HCT116 (cell line): ENCODE measurements around the gene ANKEF1. TPM values are rescaled to one million over a fixed set of nuclear protein-coding genes. Genes with fewer than 3 reads are reported as not detected.

Experiments used
- ATAC-seq: fragments of 200-7000 bp; cut with Tn5 transposase; 2 replicates; pipeline ENCODE4 v1.9.1; 2020; ENCODE audit warnings: mild to moderate bottlenecking, moderate library complexity
- BruUV-seq: library from RNA; stranded (reverse); fragments of 400-500 nt; replicated peaks from 2 replicates; lab custom pipeline; 2021; lab: Mats Ljungman, UMichigan
- CTCF ChIA-PET: fragments of 300-600 bp; sonication (Branson Sonifier 250); formaldehyde crosslinking; loops from one replicate; lab custom pipeline; 2021; ENCODE audit warnings: antibody characterized with exemption; lab: Charles Lee
- POLR2A ChIA-PET: fragments of 300-600, 350-600 bp; sonication (Branson Sonifier 250); formaldehyde crosslinking; loops from one replicate; lab custom pipeline; 2021; ENCODE audit warnings: antibody characterized with exemption; lab: Charles Lee
- RAD21 ChIA-PET, 2 experiments: fragments of 300-600 bp; sonication (Branson Sonifier 250); formaldehyde crosslinking; loops; one replicate each; lab custom pipeline; 2023; ENCODE audit warnings: low total read pairs in 2 of 2; ENCODE audit not compliant: uncharacterized antibody in 2 of 2, unreplicated experiment in 2 of 2, low non-redundant PET in 1 of 2; lab: Charles Lee
- DNase-seq: peaks from one replicate; pipeline ENCODE4 v3.0.0-alpha.2; 2010; ENCODE audit warnings: low read depth, low spot score
- H2AFZ ChIP-seq: fragments of 200-600 bp; shearing (Covaris generic), sonication (generic); 2 replicates; pipeline ENCODE4 v1.6.1; 2017; ENCODE audit warnings: low read depth, mixed run types, mixed read lengths, antibody characterized with exemption, low read length; ENCODE audit not compliant: poor library complexity, severe bottlenecking
- H3K27ac ChIP-seq: 2 replicates; pipeline ENCODE4 v1.5.1; 2012; ENCODE audit warnings: low read depth, low read length
- H3K27me3 ChIP-seq: fragments of 200-600 bp; sonication (generic); 2 replicates; pipeline ENCODE4 v1.6.1; 2016; ENCODE audit warnings: mixed run types, low read length, mixed read lengths; ENCODE audit not compliant: insufficient read depth
- H3K36me3 ChIP-seq, 2 experiments: fragments of 200-500 bp in 1 of 2; fragments of 200-600 bp in 1 of 2; sonication (Bioruptor generic) in 1 of 2; sonication (generic) in 1 of 2; 2 replicates each; pipeline versions ENCODE4 v1.5.1 to v1.6.1; 2014 to 2016; ENCODE audit warnings: low read length in 2 of 2, inconsistent platforms in 1 of 2, mixed read lengths in 1 of 2, mixed run types in 1 of 2; ENCODE audit not compliant: insufficient read depth in 2 of 2, control insufficient read depth in 1 of 2
- H3K4me1 ChIP-seq, 2 experiments: fragments of 200-600 bp in 1 of 2; sonication (generic) in 1 of 2; 2 replicates each; pipeline versions ENCODE4 v1.5.1 to v1.6.1; 2012 to 2017; ENCODE audit warnings: low read length in 2 of 2, inconsistent platforms in 1 of 2, mild to moderate bottlenecking in 1 of 2, mixed read lengths in 1 of 2, mixed run types in 1 of 2, moderate library complexity in 1 of 2; ENCODE audit not compliant: insufficient read depth in 2 of 2, control insufficient read depth in 1 of 2
- H3K4me2 ChIP-seq: fragments of 200-600 bp; sonication (generic); 2 replicates; pipeline ENCODE4 v1.6.1; 2017; ENCODE audit warnings: mixed run types, low read length, mixed read lengths
- H3K4me3 ChIP-seq, 2 experiments: fragments of 200-600 bp in 1 of 2; sonication (generic) in 1 of 2; replicated peaks in 1 of 2; 2 replicates each; pipeline ENCODE4 v1.5.1; 2011 to 2016; ENCODE audit warnings: low read length in 2 of 2, control low read depth in 1 of 2, low read depth in 1 of 2, mild to moderate bottlenecking in 1 of 2, mixed read lengths in 1 of 2, mixed run types in 1 of 2
- H3K79me2 ChIP-seq: fragments of 200-600 bp; sonication (generic); 2 replicates; pipeline ENCODE4 v1.6.1; 2017; ENCODE audit warnings: mild to moderate bottlenecking, mixed run types, low read length, moderate library complexity, mixed read lengths; ENCODE audit not compliant: insufficient read depth
- H3K9ac ChIP-seq: fragments of 200-600 bp; sonication (generic); 2 replicates; pipeline ENCODE4 v1.6.1; 2016; ENCODE audit warnings: low read length, mixed read lengths
- H3K9me2 ChIP-seq: fragments of 200-600 bp; sonication (generic), shearing (Covaris generic); 2 replicates; pipeline ENCODE4 v1.6.1; 2017; ENCODE audit warnings: mixed run types, mild to moderate bottlenecking, moderate library complexity; ENCODE audit not compliant: insufficient read depth
- H3K9me3 ChIP-seq, 2 experiments: fragments of 200-500 bp in 1 of 2; fragments of 200-600 bp in 1 of 2; sonication (Bioruptor generic) in 1 of 2; sonication (generic) in 1 of 2; 2 replicates each; pipeline ENCODE4 v1.6.1; 2014 to 2017; ENCODE audit warnings: low read length in 2 of 2, mixed read lengths in 2 of 2, inconsistent platforms in 1 of 2, low read depth in 1 of 2, mild to moderate bottlenecking in 1 of 2, mixed run types in 1 of 2, moderate library complexity in 1 of 2; ENCODE audit not compliant: control insufficient read depth in 1 of 2, insufficient read depth in 1 of 2
- H4K20me1 ChIP-seq: fragments of 200-600 bp; sonication (generic), shearing (Covaris generic); 2 replicates; pipeline ENCODE4 v1.6.1; 2017; ENCODE audit warnings: mixed run types, mild to moderate bottlenecking, moderate library complexity; ENCODE audit not compliant: insufficient read depth
- CBX3 ChIP-seq: IDR thresholded peaks from 2 replicates; pipeline ENCODE4 v1.6.1; 2012; ENCODE audit warnings: low read depth
- CEBPB ChIP-seq: IDR thresholded peaks from 2 replicates; pipeline ENCODE4 v1.6.1; 2012; ENCODE audit warnings: low read depth
- ELF1 ChIP-seq: IDR thresholded peaks from 2 replicates; pipeline ENCODE4 v1.6.1; 2012; ENCODE audit warnings: low read depth, borderline replicate concordance
- EZH2phosphoT487 ChIP-seq: fragments of 200-600 bp; IDR thresholded peaks from 2 replicates; pipeline ENCODE4 v1.6.1; 2018; ENCODE audit warnings: antibody characterized with exemption, borderline replicate concordance
- FOSL1 ChIP-seq: IDR thresholded peaks from 2 replicates; pipeline ENCODE4 v1.6.1; 2012; ENCODE audit warnings: low read depth
- JUND ChIP-seq: IDR thresholded peaks from 2 replicates; pipeline ENCODE4 v1.6.1; 2012
- MAX ChIP-seq: IDR thresholded peaks from 2 replicates; pipeline ENCODE4 v1.6.1; 2012
- POLR2A ChIP-seq: IDR thresholded peaks from 2 replicates; pipeline ENCODE4 v1.7.0; 2011; ENCODE audit warnings: borderline replicate concordance; ENCODE audit not compliant: insufficient read depth, insufficient read length; ENCODE audit errors: extremely low read depth
- RAD21 ChIP-seq: IDR thresholded peaks from 2 replicates; pipeline ENCODE4 v1.6.1; 2012; ENCODE audit warnings: low read depth, mild to moderate bottlenecking
- SRF ChIP-seq: IDR thresholded peaks from 2 replicates; pipeline ENCODE4 v1.6.1; 2012; ENCODE audit warnings: low read depth
- TCF7L2 ChIP-seq: IDR thresholded peaks from 2 replicates; pipeline ENCODE4 v1.7.0; 2011; ENCODE audit warnings: borderline replicate concordance, inconsistent platforms; ENCODE audit not compliant: insufficient read depth, insufficient read length; ENCODE audit errors: extremely low read depth
- YY1 ChIP-seq: IDR thresholded peaks from 2 replicates; pipeline ENCODE4 v1.6.1; 2011; ENCODE audit warnings: low read length, low read depth, moderate library complexity, mild to moderate bottlenecking; ENCODE audit not compliant: insufficient replicate concordance; ENCODE audit errors: extremely low read depth
- ZBTB33 ChIP-seq: IDR thresholded peaks from 2 replicates; pipeline ENCODE4 v1.6.1; 2011; ENCODE audit warnings: mild to moderate bottlenecking, low read length, moderate library complexity; ENCODE audit not compliant: insufficient replicate concordance; ENCODE audit errors: extremely low read depth
- ZFX ChIP-seq: fragments of 450-650 bp; IDR thresholded peaks from 2 replicates; pipeline ENCODE4 v1.6.1; 2017
- ZNF274 ChIP-seq: fragments of 200-500 bp; sonication (Bioruptor generic); IDR thresholded peaks from 2 replicates; pipeline ENCODE4 v1.6.1; 2014; ENCODE audit warnings: mild to moderate bottlenecking, low read depth, low read length, inconsistent platforms
- intact Hi-C: fragments of 100-400 bp; cut with micrococcal nuclease; formaldehyde crosslinking; loops from 2 replicates; pipeline ENCODE4 v1.10.0; 2022
- total RNA-seq: library from RNA; stranded (reverse); gene quantifications from one replicate; pipeline ENCODE4 v1.2.1, GENCODE V29; 2021; ENCODE audit not compliant: unreplicated experiment

ANKEF1 gene
- total RNA-seq, 1 experiment from 2014 or later: 15.8 TPM

- H2AFZ ChIP-seq: no peak overlapping the region
- ChIA-PET POLR2A (no interaction called here), RAD21 (no interaction called here), CTCF (interaction anchor here (1.3 kb wide), 1 partner anchor 10 kb away, joined by 3 read pairs; no protein-coding TSS in a partner anchor)
- H3K27me3 ChIP-seq: peaks cover 5% of the 10 kb centered on the region; the same call in 1 of the 2 replicates
- no peaks in the 10 kb centered on the region for H3K36me3 ChIP-seq
- TF ChIP-seq MAX: no peak
- no peak for TF ChIP-seq ZFX
- no peak for TF ChIP-seq ELF1
- no peak for TF ChIP-seq CBX3
- no peak for TF ChIP-seq ZNF274
- no peak for TF ChIP-seq SRF
- TF ChIP-seq CEBPB: no peak
- no peak for TF ChIP-seq POLR2A
- TF ChIP-seq YY1: no peak
- TF ChIP-seq JUND: no peak
- TF ChIP-seq EZH2phosphoT487: no peak
- no peak for TF ChIP-seq FOSL1
- TF ChIP-seq RAD21: no peak
- no peak for TF ChIP-seq TCF7L2
- no peak for TF ChIP-seq ZBTB33
- no peak overlapping the region for H3K9ac ChIP-seq
- H3K4me1 ChIP-seq: no peaks in the 10 kb centered on the region
- ATAC-seq: no peak
- DNase-seq: no peak
- H3K4me3 ChIP-seq: no peak overlapping the region
- H3K79me2 ChIP-seq: no peaks in the 10 kb centered on the region
- H3K27ac ChIP-seq: no peak overlapping the region
- no peaks in the 10 kb centered on the region for H3K9me2 ChIP-seq
- intact Hi-C loops: no loop called here
- no peaks in the 10 kb centered on the region for H4K20me1 ChIP-seq
- BruUV-seq: no TSS peak
- H3K9me3 ChIP-seq: no peaks in the 10 kb centered on the region
- H3K4me2 ChIP-seq: no peak overlapping the region
Observed at GRCh38 chr20:10105046-10105445, 70.3 kb downstream of the ANKEF1 start.

Other genes with a start within 250 kb of the ANKEF1 start
- not detected for gene PAK5, start 195.9 kb upstream of the ANKEF1 start, total RNA-seq
- 0.39 TPM for gene SNAP25, start 183.8 kb downstream of the ANKEF1 start, total RNA-seq